GM19372 (cell line): ENCODE results near the gene FBXW4.

Experiments used
- ATAC-seq: cut with Tn5 transposase; IDR thresholded peaks from one replicate; pipeline ENCODE4 v1.9.1; 2021; ENCODE audit warnings: mild to moderate bottlenecking, low read depth, moderate library complexity; ENCODE audit not compliant: unreplicated experiment

FBXW4 gene

DNA sequence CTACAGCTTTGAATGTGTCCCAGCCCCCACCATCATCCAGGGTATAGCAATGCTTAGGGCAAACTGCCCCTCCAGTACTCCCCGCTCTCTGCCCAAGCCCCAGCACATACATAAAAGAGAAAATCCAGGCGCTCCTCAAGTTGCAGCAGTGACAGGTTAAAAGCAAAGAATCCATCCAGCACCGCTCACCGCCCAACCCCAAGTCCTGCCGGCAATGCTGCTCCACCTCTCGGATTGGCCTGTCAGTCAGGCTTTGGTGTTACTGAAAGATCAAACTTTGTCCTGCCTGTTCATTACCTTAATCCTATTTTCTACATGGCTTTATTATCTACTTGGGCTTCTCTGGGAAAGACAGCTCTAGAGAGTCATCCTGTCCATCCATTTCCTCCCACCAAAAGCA is 75.0 kb downstream of the FBXW4 start:
- ATAC-seq: no peak

DNA sequence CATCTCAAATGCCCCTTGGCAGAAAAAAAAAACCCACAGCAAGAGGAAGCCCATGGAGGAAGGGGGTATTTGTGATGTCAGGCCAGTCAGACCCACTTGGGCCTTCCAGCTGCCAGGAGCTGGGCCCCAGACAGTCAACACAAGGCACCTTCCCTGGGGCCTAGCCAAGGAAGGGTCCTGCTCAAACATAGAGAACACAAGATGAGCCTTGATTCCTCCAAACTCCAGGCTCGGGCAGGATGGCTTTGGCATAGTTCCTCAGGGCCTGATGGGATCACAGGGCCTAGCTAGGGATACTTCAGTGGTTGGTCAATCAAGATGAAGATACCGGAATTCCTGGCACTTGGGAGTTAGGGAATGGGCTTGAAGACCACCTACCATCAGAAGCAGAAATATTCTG is 76.1 kb downstream of the FBXW4 start:
- ATAC-seq: no peak

DNA sequence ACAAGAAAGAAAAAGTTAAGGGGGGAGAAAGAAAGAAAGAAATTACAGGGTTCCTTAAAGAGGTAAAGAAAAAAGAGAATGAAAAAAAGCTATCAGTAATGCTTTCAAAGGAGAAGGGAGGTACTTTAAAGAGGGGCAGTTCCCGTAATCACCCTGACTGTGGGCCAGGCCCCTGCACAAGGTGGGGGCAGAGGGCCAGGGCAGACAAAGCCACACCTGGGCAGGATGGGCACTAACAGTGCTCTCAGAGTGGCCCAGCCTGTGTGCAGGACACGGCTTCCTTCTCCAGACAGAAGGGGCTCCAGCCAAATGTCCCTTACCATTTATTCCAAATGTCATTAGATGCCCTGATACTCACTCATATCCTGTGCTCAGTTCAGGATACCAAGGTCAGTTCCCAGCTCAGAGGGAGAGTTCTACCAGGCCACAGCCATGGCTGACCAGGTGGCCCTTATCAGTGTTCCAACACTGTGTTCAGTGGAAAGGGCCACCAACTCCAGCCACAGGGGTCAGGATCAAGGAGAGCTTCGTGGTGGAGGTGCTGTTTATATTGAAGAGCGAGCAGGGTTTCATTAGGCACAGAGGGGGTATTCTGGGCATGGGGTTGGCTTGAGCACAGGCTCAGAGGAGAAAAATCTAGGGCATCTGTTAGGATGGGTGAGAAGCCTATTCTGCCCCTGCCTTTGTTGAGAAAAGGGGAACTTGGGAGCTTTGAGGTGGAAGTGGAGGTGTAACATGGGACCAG is 77.0 kb downstream of the FBXW4 start:
- peak; percentile 43 for ATAC-seq

DNA sequence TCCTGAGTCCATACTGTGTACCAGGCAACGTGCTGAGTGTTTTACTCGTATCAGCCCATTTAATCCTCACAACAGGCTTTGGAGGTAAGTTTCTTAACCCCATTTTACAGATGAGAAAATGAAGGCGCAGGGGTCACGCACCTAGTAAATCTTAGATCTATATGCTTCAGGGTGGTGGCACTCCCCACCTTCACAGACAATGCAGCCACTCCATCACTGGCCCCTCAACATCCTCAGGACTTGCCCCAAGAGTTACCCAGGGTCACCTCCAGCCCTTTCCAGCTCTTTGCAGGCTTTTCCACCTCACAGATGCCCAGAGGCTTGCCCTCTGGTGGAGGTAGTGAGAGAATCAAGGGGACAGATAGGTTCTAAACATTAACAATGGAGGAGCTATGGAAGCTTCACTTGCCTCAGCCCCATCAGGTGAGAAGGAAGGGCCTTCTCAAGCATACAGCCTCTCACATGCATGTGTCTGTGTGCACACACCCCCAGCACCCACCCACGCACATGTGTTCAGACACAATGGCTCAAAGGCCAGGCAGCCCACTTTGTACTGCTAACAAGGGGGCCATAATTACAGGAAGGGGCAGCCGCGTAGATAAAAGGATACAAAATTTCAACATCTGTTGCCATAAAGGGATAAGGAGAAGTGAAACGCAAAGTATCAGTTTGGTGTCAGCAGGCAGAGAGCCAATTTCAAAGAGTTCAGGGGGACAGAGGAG is 77.7 kb downstream of the FBXW4 start:
- peak; percentile 51 for ATAC-seq

DNA sequence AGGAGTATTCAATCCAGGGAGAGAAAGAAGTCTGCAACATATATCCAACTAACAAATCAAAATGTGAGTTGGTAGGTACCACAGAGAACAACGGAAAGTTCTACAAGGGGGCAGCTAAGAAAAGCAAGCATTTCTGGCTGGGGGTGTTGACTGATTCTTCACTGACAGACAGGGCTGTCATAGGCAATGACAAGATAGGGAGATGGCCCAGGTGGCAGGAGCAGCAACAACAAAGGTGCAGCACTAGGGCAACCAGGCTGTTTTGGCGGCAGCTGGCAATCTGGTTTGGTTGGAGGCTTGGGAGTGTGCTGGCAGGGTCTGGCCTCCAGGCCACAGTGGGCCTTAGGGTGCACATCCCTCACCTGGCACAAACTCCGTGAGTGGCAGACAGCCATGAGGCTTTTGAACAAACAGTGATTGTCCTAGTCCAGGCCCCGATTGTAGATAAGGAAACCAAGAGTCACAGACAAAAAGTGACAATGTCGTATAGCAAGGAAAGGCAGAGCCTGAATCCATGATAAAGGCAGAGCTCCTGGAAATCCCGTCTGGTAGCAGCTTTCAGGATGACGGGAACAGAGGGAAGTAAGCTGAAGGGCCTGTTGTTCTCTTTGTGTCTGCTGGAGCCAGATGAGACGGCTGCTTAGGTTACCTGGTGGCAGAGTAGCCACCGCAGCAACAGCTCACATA is 78.4 kb downstream of the FBXW4 start:
- ATAC-seq: no peak

DNA sequence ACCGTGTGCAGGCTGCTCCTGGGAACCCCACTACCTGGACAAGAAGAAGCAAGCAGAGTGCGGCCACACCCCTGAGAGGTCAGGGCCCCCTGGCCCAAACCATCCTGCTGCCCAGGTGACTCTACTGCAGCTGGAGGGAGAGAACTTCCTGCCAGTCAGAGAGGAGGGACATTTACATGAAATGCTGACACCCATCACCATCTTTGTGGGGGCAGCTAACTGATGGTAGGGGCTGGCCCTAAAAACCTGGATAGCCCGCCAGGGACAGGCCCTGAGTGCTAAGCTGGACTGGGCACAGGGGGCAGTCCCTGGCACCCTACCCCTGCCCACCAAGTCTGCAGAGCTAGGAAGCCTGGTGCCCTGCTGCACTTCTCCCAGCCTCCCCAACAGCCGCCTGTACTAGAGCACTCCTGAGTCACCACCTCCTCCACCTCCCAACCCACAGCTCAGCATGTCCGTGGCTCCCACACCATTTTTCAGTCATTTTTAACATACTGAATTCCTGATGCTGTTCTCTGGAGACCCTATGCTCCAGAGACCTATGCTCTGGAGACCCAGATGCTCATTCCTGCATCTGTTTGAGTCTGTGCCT is 79.3 kb downstream of the FBXW4 start:
- ATAC-seq: no peak

DNA sequence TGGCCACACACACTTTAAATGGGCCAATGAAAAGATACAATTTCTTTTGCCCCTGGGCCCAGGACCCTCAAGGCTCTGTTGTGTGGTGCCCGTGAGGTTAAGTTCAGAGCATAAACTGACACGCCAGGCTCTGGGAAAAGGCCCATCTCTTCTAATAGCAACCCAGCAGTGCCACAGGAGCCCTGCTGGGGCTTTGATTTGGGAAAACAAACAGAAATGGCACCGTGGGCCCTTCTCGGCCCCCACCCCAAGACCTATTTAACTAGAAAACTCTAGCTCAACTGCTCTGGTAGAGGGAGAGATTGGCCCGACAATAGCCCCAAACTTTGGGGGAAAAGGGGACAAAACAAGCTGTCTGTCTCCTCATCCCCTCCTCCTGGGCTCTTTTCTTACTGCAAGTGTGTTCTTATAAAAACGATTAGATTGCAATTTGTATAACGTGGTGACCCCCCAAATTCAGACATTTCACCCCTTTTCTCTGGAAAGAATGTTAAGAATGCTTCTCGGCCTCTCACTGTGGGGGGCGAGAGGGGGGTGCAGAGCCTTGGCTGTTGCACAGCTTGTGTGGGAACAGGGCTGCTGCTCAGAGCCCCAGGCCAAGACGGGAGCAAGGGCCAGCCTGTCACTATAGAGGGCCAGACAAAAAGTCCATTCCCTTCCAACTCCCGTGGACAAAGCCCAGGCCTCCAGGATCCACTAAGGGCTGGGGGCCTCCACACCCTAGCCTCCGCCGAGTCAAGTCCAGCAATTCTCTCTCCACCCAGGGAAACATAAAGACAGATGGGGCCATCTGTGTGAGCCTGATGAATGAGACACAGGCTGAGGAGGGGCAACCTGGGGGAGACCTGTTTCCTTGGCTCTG is 80.1 kb downstream of the FBXW4 start:
- no peak for ATAC-seq

DNA sequence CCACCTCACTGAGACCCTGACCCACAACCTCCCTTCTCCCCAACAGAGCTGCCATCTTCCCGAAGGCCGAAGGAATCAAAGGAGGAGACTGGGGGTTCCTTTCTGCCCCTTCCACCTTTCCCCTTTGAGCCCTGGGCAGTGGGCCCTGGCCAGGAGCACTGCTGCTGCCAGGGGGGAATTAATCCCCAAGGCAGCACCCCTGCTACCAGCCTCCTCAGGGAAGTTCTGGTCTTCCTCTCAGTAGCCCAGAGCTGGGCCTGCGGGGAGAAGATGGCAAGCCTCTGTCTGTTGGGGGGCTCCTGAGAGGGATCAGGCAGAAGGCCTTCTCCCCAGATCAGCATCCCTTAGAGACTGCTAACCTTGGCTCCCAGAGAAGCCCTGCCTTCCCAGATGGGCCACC is 81.3 kb downstream of the FBXW4 start:
- no peak for ATAC-seq

DNA sequence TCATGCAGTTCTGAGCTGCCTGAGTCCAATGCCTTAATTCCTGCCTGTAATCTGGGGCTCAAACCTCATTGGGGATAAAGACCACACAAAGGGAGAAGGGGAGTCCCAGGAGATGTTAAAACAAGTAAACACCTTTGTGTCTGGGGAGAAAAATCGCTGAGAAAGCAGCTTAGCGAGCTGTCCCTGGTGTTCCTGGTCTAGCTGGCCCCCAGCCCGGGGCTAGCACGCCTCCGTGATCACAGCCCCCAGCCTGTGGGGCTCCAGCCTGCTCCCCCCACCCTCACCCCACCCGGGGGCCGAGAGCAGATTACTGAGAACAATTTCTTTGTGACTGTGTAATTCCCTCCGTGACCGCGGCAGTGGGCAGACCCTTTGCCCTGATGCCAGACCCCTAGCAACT is 82.1 kb downstream of the FBXW4 start:
- ATAC-seq: no peak

DNA sequence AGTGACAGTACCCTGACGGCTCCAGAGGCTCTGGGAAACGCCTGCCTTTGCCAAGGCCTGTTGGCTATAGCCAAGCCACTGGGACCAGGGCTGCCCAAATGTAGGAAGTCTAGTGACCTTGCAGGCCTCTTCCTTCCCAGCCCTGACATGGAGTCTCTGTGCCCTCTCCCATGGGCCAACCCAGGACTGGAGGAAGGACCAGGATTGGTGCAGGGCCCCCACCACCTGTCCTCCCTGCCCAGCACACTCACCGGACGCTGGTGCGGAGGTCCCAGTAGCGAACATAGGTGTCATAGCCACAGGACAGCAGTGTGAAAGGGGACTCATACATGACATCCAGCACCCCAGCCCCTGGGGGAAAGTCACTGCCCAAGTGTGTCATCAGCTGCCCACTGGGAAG is 82.9 kb downstream of the FBXW4 start:
- no peak for ATAC-seq

DNA sequence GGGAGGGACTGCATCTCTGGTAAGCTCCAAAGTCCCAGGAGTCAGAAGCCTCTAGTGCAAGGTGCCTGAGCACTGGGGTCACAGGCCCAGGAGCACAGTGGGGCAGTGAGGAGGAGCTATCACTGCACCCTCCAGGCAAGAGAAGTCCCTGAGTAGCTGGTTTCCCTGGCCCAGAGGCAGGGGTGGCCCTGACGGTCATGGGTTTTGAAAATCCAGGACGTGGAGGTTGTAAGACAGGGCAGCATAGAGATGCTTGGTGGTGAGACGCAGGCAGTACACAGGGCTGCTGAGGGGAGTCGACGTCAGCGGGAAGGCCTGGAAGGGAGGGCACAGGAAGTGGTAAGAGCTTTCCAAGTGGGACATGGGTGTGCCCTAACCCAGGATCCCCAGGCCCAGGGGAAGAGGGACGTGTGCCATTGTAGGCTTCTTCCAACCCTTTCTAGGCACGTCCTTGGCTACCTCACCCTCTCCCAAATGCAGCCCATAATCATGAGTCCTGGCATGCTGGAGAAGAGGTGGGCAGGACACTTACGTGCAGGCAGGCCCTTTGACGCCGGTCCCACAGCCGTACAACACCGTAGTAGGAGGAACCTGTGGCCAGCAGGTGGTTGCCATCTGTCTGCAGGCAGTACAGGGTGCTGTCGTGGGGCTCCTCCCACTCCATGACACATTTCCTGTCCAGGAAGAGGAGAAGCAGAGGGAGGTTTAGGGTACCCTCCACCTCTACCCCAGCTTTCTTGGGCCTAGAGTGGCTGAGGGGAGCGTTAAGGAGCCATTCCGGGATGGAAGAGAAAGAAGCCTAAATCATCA is 83.7 kb downstream of the FBXW4 start:
- ATAC-seq: no peak

DNA sequence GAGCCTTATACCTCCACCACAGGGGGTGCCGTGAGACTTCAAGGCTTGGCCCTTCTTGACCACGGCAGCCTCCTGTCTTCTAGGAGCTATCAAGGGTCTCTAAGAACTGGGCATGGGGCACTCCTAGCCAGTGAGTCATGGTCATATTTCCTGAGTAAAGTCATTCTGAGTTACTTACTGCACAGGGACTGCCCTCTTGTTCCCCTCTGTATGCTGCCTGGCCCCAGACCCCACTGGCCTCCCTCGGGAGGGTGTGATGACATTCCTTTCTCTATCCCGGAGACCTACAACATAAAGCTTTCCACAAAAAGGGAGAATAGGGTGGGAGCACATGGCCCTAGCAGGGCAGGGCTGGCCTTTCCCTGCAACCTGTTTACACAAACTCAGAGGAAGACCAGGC is 85.5 kb downstream of the FBXW4 start:
- no peak for ATAC-seq

DNA sequence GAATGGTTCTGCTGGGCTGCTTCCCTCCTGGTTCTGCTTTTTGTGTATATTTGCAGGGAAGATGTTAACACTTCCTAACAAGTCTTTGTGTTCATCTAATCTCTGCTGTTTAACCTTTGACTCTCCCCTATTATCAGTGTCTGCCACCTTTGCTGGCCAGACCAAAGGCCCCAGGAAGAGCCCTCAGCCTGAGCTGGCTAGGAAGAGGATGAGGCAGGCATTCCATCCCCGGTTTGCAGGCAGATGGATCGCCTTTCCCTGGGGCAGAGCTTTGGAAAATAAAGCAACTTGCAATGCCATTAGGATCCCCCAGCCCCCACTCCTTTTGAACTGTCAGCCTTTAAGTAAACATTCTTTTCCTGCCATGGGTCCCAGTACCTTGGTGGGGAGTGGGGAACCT is 87.8 kb downstream of the FBXW4 start:
- ATAC-seq: no peak

DNA sequence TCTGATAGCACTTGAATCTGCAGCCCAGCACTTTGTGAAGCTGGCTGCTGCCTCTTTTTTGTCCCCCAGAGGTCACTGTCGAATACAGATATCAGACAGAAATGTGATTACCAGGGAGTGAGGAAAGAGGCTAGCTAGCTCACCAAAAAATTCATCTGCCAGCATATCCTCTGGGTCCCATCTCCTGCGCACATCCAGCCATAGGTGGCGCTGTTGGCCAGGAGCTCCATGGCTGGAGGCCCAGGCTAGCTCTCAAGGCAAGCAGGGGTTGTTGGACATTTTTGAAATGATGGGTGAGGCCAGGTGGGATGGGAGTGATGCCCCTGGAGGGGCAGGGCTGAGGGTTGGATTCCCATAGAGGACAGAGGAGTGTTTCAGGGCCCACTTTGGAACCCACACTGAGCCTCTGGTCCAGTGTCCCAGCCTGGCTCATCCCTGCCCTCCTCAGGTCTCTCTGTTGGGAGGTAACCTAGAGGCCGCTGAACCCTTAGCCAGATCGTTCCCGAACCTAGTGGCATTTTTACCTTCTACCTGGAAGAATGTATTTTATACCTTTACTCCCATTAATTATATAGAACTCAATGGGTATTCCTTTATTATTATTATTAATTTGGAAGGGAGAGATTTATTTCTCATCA is 92.1 kb downstream of the FBXW4 start:
- no peak for ATAC-seq

DNA sequence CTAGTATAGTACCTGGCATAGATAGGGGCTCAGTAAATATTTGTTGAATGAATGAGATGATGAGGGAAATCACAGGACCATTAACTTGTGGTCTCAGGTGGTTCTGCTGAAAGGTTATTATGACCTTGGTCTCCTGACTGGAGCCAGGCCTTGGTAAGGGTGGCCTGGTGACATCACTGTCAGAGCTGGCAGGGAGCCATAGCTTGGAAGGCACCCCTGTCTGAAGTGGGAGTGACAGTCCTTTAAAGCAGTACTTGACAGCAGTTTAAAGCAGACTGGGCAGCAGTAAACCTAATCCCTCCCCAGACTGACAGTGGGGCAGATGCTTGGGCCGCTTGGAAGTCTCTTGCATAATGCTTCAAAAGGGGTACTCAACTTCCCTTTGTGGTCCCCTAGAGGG is 93.4 kb downstream of the FBXW4 start:
- no peak for ATAC-seq

DNA sequence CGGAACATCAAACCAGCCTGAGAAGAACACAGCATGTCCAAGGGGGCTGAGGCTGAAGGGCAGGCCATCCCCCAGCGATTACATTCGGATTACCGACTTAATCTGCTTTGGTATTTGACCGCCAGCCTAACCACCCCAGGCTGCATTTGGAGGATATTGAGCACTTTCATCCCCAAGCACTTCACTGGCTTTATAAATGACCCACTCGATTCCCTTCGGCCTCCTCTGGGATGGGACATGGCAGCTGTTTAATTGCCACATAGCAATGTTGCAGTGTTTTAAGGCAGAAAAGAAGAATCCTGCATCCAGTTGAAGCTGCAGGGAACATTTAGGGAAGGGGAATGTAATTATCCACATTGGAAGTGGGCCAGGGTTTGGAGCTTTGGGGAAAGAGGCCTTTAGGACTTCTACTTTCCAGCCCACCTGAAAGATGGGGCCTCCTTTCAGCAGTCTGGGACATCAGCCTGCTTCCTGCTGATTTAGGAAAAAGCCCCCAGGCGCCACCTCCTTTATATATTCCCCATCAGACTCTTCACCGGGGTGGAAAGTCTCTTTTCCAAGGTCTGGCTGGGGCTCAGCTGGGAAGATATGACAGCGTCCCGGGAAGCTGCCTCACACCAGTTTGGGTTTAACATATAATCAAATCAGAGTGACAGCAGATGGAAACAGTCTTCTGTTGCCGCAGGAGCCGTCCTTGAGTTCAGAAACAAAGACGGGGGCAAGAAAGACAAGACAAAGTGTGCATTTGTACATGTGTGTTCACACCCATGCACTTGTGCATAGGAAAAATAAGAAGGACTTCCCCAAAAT is 97.7 kb downstream of the FBXW4 start:
- ATAC-seq: no peak

DNA sequence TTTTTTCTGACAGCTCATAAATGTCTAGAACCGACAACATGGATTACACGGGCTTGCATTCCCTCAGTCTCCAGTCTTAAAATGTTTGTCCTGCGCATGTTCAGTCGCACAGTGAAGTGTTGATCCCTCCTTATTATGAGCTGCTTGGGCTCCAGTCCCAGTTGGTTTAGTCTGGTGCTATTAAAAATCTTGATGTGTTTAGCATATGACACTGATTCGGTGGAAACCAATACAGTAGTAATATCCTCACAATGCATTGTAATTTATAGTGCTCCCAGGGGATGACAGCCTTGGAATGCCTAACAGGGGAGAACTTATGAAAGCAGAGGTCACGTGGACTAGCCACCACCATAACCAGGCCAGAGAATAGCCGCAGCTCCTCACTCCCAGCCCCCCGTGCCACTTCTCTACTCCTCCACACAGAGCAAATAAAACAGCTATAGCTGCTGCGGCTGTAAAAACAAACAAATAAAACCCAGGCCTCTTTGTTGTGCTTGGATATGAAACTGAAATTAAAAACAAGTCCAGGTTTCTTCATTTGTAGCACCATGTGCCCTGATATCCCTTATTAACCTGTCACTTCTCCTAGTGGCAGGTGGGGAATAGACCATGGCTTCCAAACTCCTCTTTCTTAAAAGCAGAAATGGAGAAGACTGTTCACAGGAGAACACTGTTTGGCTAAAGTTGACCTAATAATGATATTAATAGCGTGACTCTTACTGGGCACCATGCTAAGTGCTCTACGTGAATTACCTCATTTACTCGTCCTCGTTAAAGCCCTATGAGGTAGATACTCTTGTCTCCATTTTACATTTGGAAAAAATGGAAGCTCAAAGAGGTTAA is 99.2 kb downstream of the FBXW4 start:
- no peak for ATAC-seq
